K562 (cell line): ENCODE measurements around the gene PIGM. TPM values are rescaled to one million over a fixed set of nuclear protein-coding genes. Genes with fewer than 3 reads are reported as not detected.

Source experiments
- CEBPG ChIP-seq, 3 experiments: fragments of 200-800 bp in 1 of 3; sonication (Bioruptor generic) in 1 of 3; sonication (generic) in 1 of 3; formaldehyde crosslinking in 1 of 3; IDR thresholded peaks in 2 of 3; conservative IDR thresholded peaks in 1 of 3; 2 replicates each; pipeline versions ENCODE4 v1.6.1 to v1.8.0; 2016 to 2022; ENCODE audit warnings: missing compliant biosample characterization in 2 of 3, missing genetic modification characterization in 2 of 3, mild to moderate bottlenecking in 1 of 3, missing genetic modification reagents in 1 of 3
- CHD1 ChIP-seq: fragments of 200-600 bp; sonication (generic); IDR thresholded peaks from one replicate; pipeline ENCODE4 v1.6.1; 2012; ENCODE audit warnings: mild to moderate bottlenecking, moderate library complexity, low read length, inconsistent platforms
- CTBP1 ChIP-seq: fragments of 450-650 bp; IDR thresholded peaks from 2 replicates; pipeline ENCODE4 v1.6.1; 2016; ENCODE audit warnings: borderline replicate concordance
- CXXC5 ChIP-seq: fragments of 250-450 bp; sonication (Bioruptor Pico); IDR thresholded peaks from 2 replicates; pipeline ENCODE4 v1.8.0; 2022; ENCODE audit warnings: inconsistent platforms, mild to moderate bottlenecking, moderate library complexity
- HDAC3 ChIP-seq: fragments of 450-650 bp; IDR thresholded peaks from 2 replicates; pipeline ENCODE4 v1.6.1; 2018; ENCODE audit warnings: borderline replicate concordance, mild to moderate bottlenecking, moderate library complexity; ENCODE audit not compliant: partially characterized antibody
- HDAC8 ChIP-seq: fragments of 450-650 bp; IDR thresholded peaks from 2 replicates; pipeline ENCODE4 v1.6.1; 2016; ENCODE audit warnings: mild to moderate bottlenecking, missing genetic modification characterization, moderate library complexity, missing compliant biosample characterization
- IRF2 ChIP-seq: sonication (generic); formaldehyde crosslinking; IDR thresholded peaks from 2 replicates; pipeline ENCODE4 v1.8.1; 2022; ENCODE audit warnings: mild to moderate bottlenecking, missing genetic modification reagents
- JUN ChIP-seq, 2 experiments: sonication (generic) in 1 of 2; formaldehyde crosslinking in 1 of 2; IDR thresholded peaks; 2 replicates each; pipeline versions ENCODE4 v1.6.1 to v1.8.0; 2012 to 2022; ENCODE audit warnings: borderline replicate concordance in 2 of 2, mild to moderate bottlenecking in 2 of 2, improper control_type of control experiment in 1 of 2, low read depth in 1 of 2, low read length in 1 of 2, missing genetic modification reagents in 1 of 2
- MAFG ChIP-seq: fragments of 450-650 bp; conservative IDR thresholded peaks from 2 replicates; pipeline ENCODE4 v1.6.1; 2016; ENCODE audit warnings: missing genetic modification characterization, missing compliant biosample characterization
- PCBP1 ChIP-seq: fragments of 200-400 bp; formaldehyde crosslinking; IDR thresholded peaks from 2 replicates; pipeline ENCODE4 v1.6.1; 2018; ENCODE audit warnings: mild to moderate bottlenecking, low read depth, low read length; ENCODE audit not compliant: poor library complexity, severe bottlenecking
- PYGO2 ChIP-seq: fragments of 450-650 bp; IDR thresholded peaks from 2 replicates; pipeline ENCODE4 v1.6.1; 2016; ENCODE audit warnings: mild to moderate bottlenecking, missing genetic modification characterization, moderate library complexity, missing compliant biosample characterization
- RBM25 ChIP-seq: fragments of 200-400 bp; formaldehyde crosslinking; IDR thresholded peaks from 2 replicates; pipeline ENCODE4 v1.6.1; 2018; ENCODE audit warnings: low read length, low read depth, moderate library complexity; ENCODE audit not compliant: severe bottlenecking
- SNIP1 ChIP-seq: fragments of 450-650 bp; IDR thresholded peaks from 2 replicates; pipeline ENCODE4 v1.7.1; 2017; ENCODE audit warnings: low read depth, mild to moderate bottlenecking
- SREBF2 ChIP-seq: sonication (generic); formaldehyde crosslinking; IDR thresholded peaks from 2 replicates; pipeline ENCODE4 v1.4.0; 2020; ENCODE audit warnings: mild to moderate bottlenecking, missing genetic modification reagents
- TCF3 ChIP-seq: sonication (generic); formaldehyde crosslinking; IDR thresholded peaks from 2 replicates; pipeline ENCODE4 v1.4.0; 2020; ENCODE audit warnings: mild to moderate bottlenecking, missing genetic modification reagents
- TRIM24 ChIP-seq, 2 experiments: fragments of 450-650 bp; IDR thresholded peaks; 2 replicates each; pipeline ENCODE4 v1.6.1; 2016
- ZBTB17 ChIP-seq: fragments of 450-650 bp; formaldehyde crosslinking; IDR thresholded peaks from 2 replicates; pipeline ENCODE4 v1.4.0; 2020; ENCODE audit warnings: mild to moderate bottlenecking
- ZMIZ1 ChIP-seq, 2 experiments: fragments of 150-350 bp in 1 of 2; IDR thresholded peaks; 2 replicates each; pipeline ENCODE4 v1.6.1; 2012 to 2016; ENCODE audit warnings: low read depth in 2 of 2, low read length in 2 of 2, mild to moderate bottlenecking in 1 of 2, moderate library complexity in 1 of 2
- ZNF134 ChIP-seq: fragments of 250-450 bp; sonication (Bioruptor Pico); conservative IDR thresholded peaks from 2 replicates; pipeline ENCODE4 v1.4.0; 2020
- ZNF24 ChIP-seq: fragments of 450-650 bp; IDR thresholded peaks from 2 replicates; pipeline ENCODE4 v1.6.1; 2016
- ZNF583 ChIP-seq: fragments of 250-450 bp; sonication (Bioruptor Pico); IDR thresholded peaks from 2 replicates; pipeline ENCODE4 v1.4.0; 2020
- ZNF644 ChIP-seq: fragments of 200-800 bp; sonication (Bioruptor generic); IDR thresholded peaks from 2 replicates; pipeline ENCODE4 v1.6.1; 2016; ENCODE audit warnings: low read depth, missing genetic modification characterization, missing compliant biosample characterization
- ZNF655 ChIP-seq: fragments of 250-450 bp; sonication (Bioruptor Pico); IDR thresholded peaks from 2 replicates; pipeline ENCODE4 v1.5.0; 2021
- ZNF668 ChIP-seq: fragments of 250-450 bp; sonication (Bioruptor Pico); IDR thresholded peaks from 2 replicates; pipeline ENCODE4 v1.8.0; 2022; ENCODE audit warnings: mild to moderate bottlenecking, inconsistent platforms
- ZZZ3 ChIP-seq: fragments of 450-650 bp; IDR thresholded peaks from 2 replicates; pipeline ENCODE4 v1.6.1; 2016; ENCODE audit warnings: antibody characterized with exemption, mild to moderate bottlenecking, moderate library complexity
- polyA plus RNA-seq, 8 experiments: library from polyadenylated mRNA; depleted of rRNA in 4 of 8; stranded (reverse) in 5 of 8; unstranded in 3 of 8; fragments of >200 nt; fragmentation: Nextera tagmentation in 2 of 8; fragmentation: Illumina TruSeq in 1 of 8; extraction: Ambion mirVana in 2 of 8; extraction: Trizol in 1 of 8; gene quantifications; 2 replicates each; pipeline versions ENCODE4 v1.2.1 to v1.2.3, GENCODE V29; 2011 to 2014; ENCODE audit warnings: inconsistent platforms in 1 of 8, missing spikeins in 1 of 8
- total RNA-seq, 7 experiments: library from RNA; depleted of rRNA in 6 of 7; stranded (reverse); fragments of >200 nt in 6 of 7; fragmentation: Illumina TruSeq in 2 of 7; extraction: Trizol in 2 of 7; gene quantifications; 2 replicates each; pipeline versions ENCODE4 v1.2.1 to v1.2.3, GENCODE V29; 2011 to 2021; ENCODE audit warnings: low replicate concordance in 1 of 7

Gene PIGM
- total and polyA plus RNA-seq, 9 of the 15 experiments (the other 6 are each of a cell fraction or from before 2014, with no cell fraction given), result 2.6 to 6.7 (median 4.3) TPM

GRCh38 chr1:160031365-160032164, at the start of gene PIGM (continued):
- TF ChIP-seq ZNF24 (no peak), CHD1 (no peak), SREBF2 (CRISPR knock-in tag) (no peak), IRF2 (CRISPR knock-in tag) (no peak), ZNF583 (CRISPR knock-in tag) (no peak), PCBP1 (peak; percentile 80), ZBTB17 (no peak), ZNF668 (CRISPR knock-in tag) (no peak), HDAC8 (tag) (no peak), ZNF134 (CRISPR knock-in tag) (no peak), SNIP1 (no peak), TRIM24 (IDR thresholded peaks at IDR 0.05) (peak in 1 of 2 experiments; percentile 33; a peak in 1 of 4 replicates), CTBP1 (peak; percentile 91), CEBPG (CRISPR knock-in tag; IDR thresholded peaks at IDR 0.05) (no peak), CEBPG (tag; conservative IDR thresholded peaks at IDR 0.05 in 1 of 2, IDR thresholded peaks at IDR 0.05 in 1 of 2) (no peak), ZNF644 (0 out of 2 replicates have a peak, but pooled peaks have one; percentile 29), JUN (IDR thresholded peaks at IDR 0.05; ENCODE audit: borderline replicate concordance, low read depth, low read length) (no peak), JUN (CRISPR knock-in tag; IDR thresholded peaks at IDR 0.05; ENCODE audit: borderline replicate concordance) (0 out of 2 replicates have a peak, but pooled peaks have one; percentile 30), TCF3 (CRISPR knock-in tag) (no peak), MAFG (tag) (no peak), CXXC5 (CRISPR knock-in tag) (peak; percentile 83), PYGO2 (tag) (no peak), ZZZ3 (no peak), ZNF655 (CRISPR knock-in tag) (no peak), ZMIZ1 (IDR thresholded peaks at IDR 0.05; ENCODE audit: low read depth in 2 of 2, low read length in 2 of 2) (peak in 1 of 2 experiments; percentile 55; a peak in 1 of 4 replicates), RBM25 (no peak), HDAC3 (peak; percentile 44)
